GM19468 (cell line): Measurements from ENCODE around the gene ARL5A.
"Not testable (repeated sequence)": the region's sequence is repeated elsewhere in the genome, so short reads cannot be mapped to it uniquely, and the experiment has no call there.

Experiments used
- ATAC-seq: cut with Tn5 transposase; IDR thresholded peaks from one replicate; pipeline ENCODE4 v1.9.1; 2021; ENCODE audit warnings: mild to moderate bottlenecking, moderate library complexity, moderate number of reproducible peaks; ENCODE audit not compliant: unreplicated experiment; ENCODE audit errors: extremely low read depth

The ARL5A gene

GRCh38 chr2:151828143-151828889, at the start of gene ARL5A:
Gene ARL5A, minus strand, starts transcription at chr2:151828421. Its CDS starts 245 bp downstream, at chr2:151828176.
- peak; percentile 98 for ATAC-seq

GRCh38 chr2:151875631-151876030, 47.4 kb upstream of the ARL5A start:
- not testable (repeated sequence) for ATAC-seq

GRCh38 chr2:151872463-151872862, 44.2 kb upstream of the ARL5A start:
- no peak for ATAC-seq

- no peak for ATAC-seq
Observed at GRCh38 chr2:151869291-151869690, 41.1 kb upstream of the ARL5A start.

GRCh38 chr2:151862700-151863099, 34.5 kb upstream of the ARL5A start:
- peak; percentile 99 for ATAC-seq

- ATAC-seq = no peak
Observed at GRCh38 chr2:151861174-151861573, 33.0 kb upstream of the ARL5A start.

GRCh38 chr2:151860613-151861146, 32.5 kb upstream of the ARL5A start:
- no peak for ATAC-seq

GRCh38 chr2:151860210-151860609, 32.0 kb upstream of the ARL5A start:
- no peak for ATAC-seq

- no peak for ATAC-seq
Observed at GRCh38 chr2:151857650-151858049, 29.4 kb upstream of the ARL5A start.

- ATAC-seq = no peak
Observed at GRCh38 chr2:151855111-151855510, 26.9 kb upstream of the ARL5A start.

- ATAC-seq = no peak
Observed at GRCh38 chr2:151853070-151853758, 25.0 kb upstream of the ARL5A start.

- no peak for ATAC-seq
Observed at GRCh38 chr2:151852260-151853069, 24.2 kb upstream of the ARL5A start.

GRCh38 chr2:151851761-151852160, 23.5 kb upstream of the ARL5A start:
- no peak for ATAC-seq

- ATAC-seq = no peak
Observed at GRCh38 chr2:151849413-151850010, 21.3 kb upstream of the ARL5A start.

GRCh38 chr2:151845884-151846283, 17.7 kb upstream of the ARL5A start:
- ATAC-seq = peak; percentile 81

GRCh38 chr2:151845481-151845880, 17.3 kb upstream of the ARL5A start:
- ATAC-seq = no peak

- ATAC-seq = no peak
Observed at GRCh38 chr2:151844211-151844896, 16.1 kb upstream of the ARL5A start.

GRCh38 chr2:151843691-151844061, 15.5 kb upstream of the ARL5A start:
- ATAC-seq = no peak

- ATAC-seq = no peak
Observed at GRCh38 chr2:151842830-151843690, 14.8 kb upstream of the ARL5A start.
